AG04450 (cell line): ENCODE measurements around the gene TENT5A. TPM values are rescaled to one million over a fixed set of nuclear protein-coding genes. Genes with fewer than 3 reads are reported as not detected.

Experiments used
- CTCF ChIA-PET: fragments of 300-600, 350-600 bp; formaldehyde crosslinking; extraction: SDS; loops from one replicate; lab custom pipeline; 2022; ENCODE audit warnings: antibody characterized with exemption, inconsistent platforms; lab: Charles Lee
- POLR2A ChIA-PET: fragments of 350-600 bp; formaldehyde crosslinking; extraction: SDS; loops from one replicate; lab custom pipeline; 2021; ENCODE audit warnings: antibody characterized with exemption, inconsistent platforms; lab: Yijun Ruan, JAX
- DNase-seq: peaks from one replicate; pipeline ENCODE4 v3.0.0-alpha.2; 2011; ENCODE audit warnings: low read depth, low spot score
- H3K27ac ChIP-seq: one replicate; pipeline ENCODE4 v1.5.1; 2012; ENCODE audit warnings: low read depth, low read length, control low read depth
- H3K27me3 ChIP-seq: one replicate; pipeline ENCODE4 v1.6.0; 2012; ENCODE audit warnings: low read length; ENCODE audit not compliant: control insufficient read depth, insufficient read depth
- H3K4me3 ChIP-seq: 2 replicates; pipeline ENCODE4 v1.5.1; 2011; ENCODE audit warnings: mild to moderate bottlenecking, low read depth, low read length, control low read depth
- H3K9me3 ChIP-seq: 2 replicates; pipeline ENCODE4 v1.5.1; 2012; ENCODE audit warnings: low read length; ENCODE audit not compliant: control insufficient read depth, insufficient read depth
- CTCF ChIP-seq: IDR thresholded peaks from 2 replicates; pipeline ENCODE4 v1.5.1; 2011; ENCODE audit warnings: low read depth, low read length, control low read depth, inconsistent platforms
- polyA minus RNA-seq: library from RNA; depleted of rRNA, polyadenylated mRNA; stranded (reverse); fragments of >200 nt; gene quantifications from 2 replicates; pipeline ENCODE4 v1.2.3, GENCODE V29; 2011; rRNA and poly(A)+ RNA removed
- polyA plus RNA-seq: library from polyadenylated mRNA; depleted of rRNA; stranded (reverse); fragments of >200 nt; gene quantifications from 2 replicates; pipeline ENCODE4 v1.2.3, GENCODE V29; 2011; rRNA removed

TENT5A gene
- polyA plus RNA-seq (10.0 and 14.0 TPM in 2 replicates), polyA minus RNA-seq (8.3 and 12.8 TPM in 2 replicates)

DNA sequence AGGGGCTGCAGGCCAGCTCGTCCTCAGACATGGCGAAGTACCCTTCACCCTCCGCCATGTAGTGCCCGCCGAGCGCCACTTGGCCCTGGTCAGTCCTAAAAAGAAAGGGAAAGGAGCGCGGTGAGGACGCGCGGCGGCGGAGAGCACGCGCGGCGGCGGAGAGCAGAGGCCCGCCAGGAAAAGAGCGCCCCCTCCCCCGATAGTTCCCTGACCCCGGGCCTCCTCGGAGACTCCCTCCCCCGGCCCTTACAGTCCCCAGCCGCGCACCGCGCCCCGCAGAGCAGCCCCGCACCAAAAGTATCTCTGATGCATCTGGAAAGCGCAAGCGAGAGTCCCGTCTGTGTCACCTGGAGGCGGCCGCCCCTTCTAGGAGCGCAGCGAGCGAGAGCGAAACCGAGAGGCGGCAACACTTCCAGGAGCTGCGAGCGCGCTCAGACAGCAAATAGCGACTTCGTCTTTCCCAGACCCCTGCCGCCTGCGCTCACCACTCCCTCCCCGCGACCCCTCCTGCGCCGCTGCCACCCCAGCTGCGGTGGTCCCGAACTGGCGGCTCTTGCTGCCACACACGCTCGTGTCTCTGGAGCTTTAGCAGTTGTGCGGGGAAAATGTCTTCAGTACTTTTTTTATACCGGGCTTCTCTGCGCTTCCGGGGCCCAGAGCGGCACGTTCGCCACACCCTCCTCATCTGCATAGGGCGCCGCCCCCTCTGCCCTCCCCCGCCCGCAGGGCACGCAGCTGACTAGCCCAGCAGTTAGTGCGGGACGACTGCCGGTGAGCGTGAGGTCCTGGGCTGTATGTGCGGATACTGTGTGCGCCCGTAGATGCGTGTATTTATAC lies at the start of gene TENT5A:
Gene TENT5A (minus strand): TSS at position 598 of the 837 bp plus-strand sequence. CDS start 540 bp downstream, at position 58.
- Histone ChIP-seq H3K9me3 (no peaks in the 10 kb centered on the region; the same call in 1 of the 2 replicates), H3K27me3 (no peaks in the 10 kb centered on the region), H3K4me3 (peak within 1 kb of the TSS; percentile 91), H3K27ac (peak within 1 kb of the TSS; percentile 95)
- peak; percentile 75 for DNase-seq
- CTCF ChIA-PET = interaction anchor here (0.6 to 1.4 kb wide), 3 partner anchors 241 to 288 kb away, joined by 4 to 6 read pairs (median 5); no protein-coding TSS in a partner anchor
- POLR2A ChIA-PET = interaction anchor here (0.7 to 1.9 kb wide), 13 partner anchors 14 to 1749 kb away, joined by 3 to 13 read pairs (median 5); no protein-coding TSS in a partner anchor
- no peak; the same call in none of the 2 replicates for TF ChIP-seq CTCF

- no peaks in the 10 kb centered on the region for H3K9me3 ChIP-seq
- DNase-seq = no peak
- POLR2A ChIA-PET = no interaction called here
- no peak overlapping the region for H3K27ac ChIP-seq
- no peak overlapping the region for H3K4me3 ChIP-seq
- CTCF ChIA-PET = no interaction called here
- TF ChIP-seq CTCF = no peak
- no peaks in the 10 kb centered on the region for H3K27me3 ChIP-seq
These were observed 49.0 kb upstream of the TENT5A start for GRCh38 chr6:81801489-81801888.

- TF ChIP-seq CTCF = no peak
- Histone ChIP-seq H3K27me3 (no peaks in the 10 kb centered on the region), H3K9me3 (no peaks in the 10 kb centered on the region), H3K4me3 (no peak overlapping the region), H3K27ac (no peak overlapping the region)
- CTCF ChIA-PET = no interaction called here
- POLR2A ChIA-PET = no interaction called here
- DNase-seq = no peak
These were observed 48.2 kb upstream of the TENT5A start for GRCh38 chr6:81800666-81801065.

GRCh38 chr6:81799323-81799722 lies 46.8 kb upstream of the TENT5A start:
- CTCF ChIA-PET = interaction anchor here (0.7 kb wide), 1 partner anchor 13 kb away, joined by 3 read pairs; no protein-coding TSS in a partner anchor
- no peaks in the 10 kb centered on the region for H3K9me3 ChIP-seq
- POLR2A ChIA-PET = no interaction called here
- no peak for DNase-seq
- no peak overlapping the region for H3K4me3 ChIP-seq
- no peak for TF ChIP-seq CTCF
- H3K27ac ChIP-seq = no peak overlapping the region
- H3K27me3 ChIP-seq = no peaks in the 10 kb centered on the region

DNA sequence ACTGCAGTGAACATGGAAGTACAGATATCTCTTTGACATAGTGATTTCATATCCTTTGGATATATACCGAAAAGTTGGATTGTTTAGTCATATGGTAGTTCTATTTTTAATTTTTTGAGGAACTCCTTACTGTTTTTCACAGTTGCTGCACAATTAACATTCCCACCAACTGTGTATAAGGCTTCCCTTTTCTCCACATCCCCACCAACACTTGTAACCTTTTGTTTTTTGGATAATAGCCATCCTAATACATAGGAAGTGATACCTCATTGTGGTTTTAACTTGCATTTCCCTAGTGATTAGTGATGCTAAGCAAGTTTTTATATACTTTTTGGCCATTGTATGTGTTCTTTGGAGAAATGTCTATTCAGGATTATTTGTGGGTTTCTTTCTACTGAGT lies 45.1 kb upstream of the TENT5A start:
- Histone ChIP-seq H3K4me3 (no peak overlapping the region), H3K27me3 (no peaks in the 10 kb centered on the region), H3K9me3 (no peaks in the 10 kb centered on the region), H3K27ac (no peak overlapping the region)
- no peak for DNase-seq
- POLR2A ChIA-PET = no interaction called here
- TF ChIP-seq CTCF = no peak
- CTCF ChIA-PET = no interaction called here
